Fibroblast of lung (primary cell): Measurements from ENCODE around the gene ALMS1.

Experiments
- CTCF ChIP-seq, 2 donors: IDR thresholded peaks in 1 of 2; conservative IDR thresholded peaks in 1 of 2; 1 replicate in 1 of 2; 2 replicates in 1 of 2; pipeline ENCODE4 v1.5.1; 2011 to 2012; ENCODE audit warnings: low read length in 2 of 2, control low read depth in 1 of 2, inconsistent platforms in 1 of 2, low read depth in 1 of 2, mild to moderate bottlenecking in 1 of 2
- EZH2 ChIP-seq: IDR thresholded peaks from 2 replicates; pipeline ENCODE4 v1.5.1; 2012; ENCODE audit warnings: low read length, control low read depth, mild to moderate bottlenecking; ENCODE audit errors: missing control alignments

- TF ChIP-seq CTCF (conservative IDR thresholded peaks at IDR 0.05 in 1 of 2, IDR thresholded peaks at IDR 0.05 in 1 of 2; ENCODE audit: low read depth in 1 of 2, low read length in 2 of 2) (no peak), EZH2 (no peak)
These were observed 65.8 kb downstream of the ALMS1 start for GRCh38 chr2:73451263-73451972.
